Gastrocnemius medialis (tissue), 4 donors: ENCODE results near the gene MRPL23.

ENCODE experiments used
- CTCF ChIP-seq, 5 experiments: fragments of 450-650 bp in 3 of 5; fragments of 200-600 bp in 2 of 5; sonication (generic) in 2 of 5; IDR thresholded peaks in 4 of 5; conservative IDR thresholded peaks in 1 of 5; 1 replicate in 4 of 5; 2 replicates in 1 of 5; pipeline ENCODE4 v1.5.1; 2016 to 2019; ENCODE audit warnings: antibody characterized with exemption in 5 of 5, mild to moderate bottlenecking in 3 of 5, moderate library complexity in 3 of 5
- POLR2A ChIP-seq, 2 donors: fragments of 450-650 bp; IDR thresholded peaks; one replicate each; pipeline ENCODE4 v1.6.1; 2017; ENCODE audit warnings: antibody characterized with exemption in 2 of 2, mild to moderate bottlenecking in 2 of 2, moderate library complexity in 2 of 2

GRCh38 chr11:1989953-1990352 lies 42.8 kb downstream of the MRPL23 start:
- TF ChIP-seq CTCF (IDR thresholded peaks at IDR 0.05 in 4 of 5, conservative IDR thresholded peaks at IDR 0.05 in 1 of 5) (no peak), POLR2A (IDR thresholded peaks at IDR 0.05) (no peak)
